Upper lobe of left lung (tissue), 4 donors: ENCODE data around the gene CNTLN.

Experiments used
- CTCF ChIP-seq, 6 experiments: fragments of 450-650 bp in 4 of 6; fragments of 200-600 bp in 2 of 6; sonication (generic) in 2 of 6; IDR thresholded peaks; one replicate each; pipeline ENCODE4 v1.5.1; 2016 to 2019; ENCODE audit warnings: antibody characterized with exemption in 6 of 6
- POLR2A ChIP-seq, 4 donors: fragments of 450-650 bp; IDR thresholded peaks; one replicate each; pipeline ENCODE4 v1.5.1; 2016 to 2017; ENCODE audit warnings: antibody characterized with exemption in 4 of 4, mild to moderate bottlenecking in 2 of 4
- POLR2AphosphoS5 ChIP-seq, 2 donors: sonication (generic); formaldehyde crosslinking; IDR thresholded peaks; one replicate each; pipeline ENCODE4 v1.5.1; 2017; ENCODE audit warnings: antibody characterized with exemption in 2 of 2

GRCh38 chr9:17332115-17332514, 197.3 kb downstream of the CNTLN start:
- TF ChIP-seq CTCF (IDR thresholded peaks at IDR 0.05) (no peak), POLR2A (IDR thresholded peaks at IDR 0.05) (no peak), POLR2AphosphoS5 (IDR thresholded peaks at IDR 0.05) (no peak)
